DOHH2 (cell line): ENCODE measurements around the gene SEMA4D.

Source experiments
- H3F3A ChIP-seq: fragments of 200-600 bp; sonication (generic), shearing (Covaris generic); 2 replicates; pipeline ENCODE4 v1.6.0; 2016; ENCODE audit warnings: antibody characterized with exemption, mild to moderate bottlenecking; ENCODE audit not compliant: control insufficient read depth, insufficient read depth
- H3K27ac ChIP-seq: fragments of 200-600 bp; sonication (generic); 2 replicates; pipeline ENCODE4 v1.5.1; 2014; ENCODE audit warnings: low read depth, mild to moderate bottlenecking, low read length, moderate library complexity
- H3K27me3 ChIP-seq: fragments of 200-600 bp; sonication (generic); 2 replicates; pipeline ENCODE4 v1.6.1; 2014; ENCODE audit warnings: mild to moderate bottlenecking, low read length, mixed read lengths; ENCODE audit not compliant: control insufficient read depth
- H3K36me3 ChIP-seq: fragments of 200-600 bp; sonication (generic); 2 replicates; pipeline ENCODE4 v1.6.1; 2014; ENCODE audit warnings: mild to moderate bottlenecking, low read length, moderate library complexity, mixed read lengths; ENCODE audit not compliant: control insufficient read depth
- H3K4me1 ChIP-seq: fragments of 200-600 bp; sonication (generic); 2 replicates; pipeline ENCODE4 v1.6.1; 2014; ENCODE audit warnings: mild to moderate bottlenecking, low read length, mixed read lengths; ENCODE audit not compliant: control insufficient read depth
- H3K4me2 ChIP-seq: fragments of 200-600 bp; sonication (generic); 2 replicates; pipeline ENCODE4 v1.6.0; 2014; ENCODE audit warnings: mild to moderate bottlenecking, low read length, moderate library complexity
- H3K4me3 ChIP-seq: fragments of 200-600 bp; sonication (generic); 2 replicates; pipeline ENCODE4 v1.5.1; 2014; ENCODE audit warnings: mild to moderate bottlenecking, low read length, mixed read lengths
- H3K79me2 ChIP-seq: fragments of 200-600 bp; sonication (generic); 2 replicates; pipeline ENCODE4 v1.6.1; 2014; ENCODE audit warnings: mild to moderate bottlenecking, low read length, mixed read lengths; ENCODE audit not compliant: control insufficient read depth
- H3K9me2 ChIP-seq: fragments of 200-600 bp; sonication (generic); replicated peaks from 2 replicates; pipeline ENCODE4 v1.6.1; 2014; ENCODE audit warnings: mild to moderate bottlenecking, low read length, mixed read lengths; ENCODE audit not compliant: control insufficient read depth
- H3K9me3 ChIP-seq: fragments of 200-600 bp; sonication (generic); 2 replicates; pipeline ENCODE4 v1.6.1; 2014; ENCODE audit warnings: antibody characterized with exemption, low read length, mixed read lengths; ENCODE audit not compliant: control insufficient read depth, insufficient read depth
- H4K20me1 ChIP-seq: fragments of 200-600 bp; sonication (generic); 2 replicates; pipeline ENCODE4 v1.6.0; 2014; ENCODE audit warnings: low read depth, mild to moderate bottlenecking, antibody characterized with exemption, low read length, moderate library complexity; ENCODE audit not compliant: control insufficient read depth, insufficient read depth
- CTCF ChIP-seq: fragments of 200-600 bp; sonication (generic); IDR thresholded peaks from one replicate; pipeline ENCODE4 v1.5.1; 2014; ENCODE audit warnings: antibody characterized with exemption, mild to moderate bottlenecking, low read depth, low read length; ENCODE audit not compliant: poor library complexity, severe bottlenecking
- EZH2phosphoT487 ChIP-seq: fragments of 200-600 bp; sonication (generic); IDR thresholded peaks from 2 replicates; pipeline ENCODE4 v1.6.1; 2017; ENCODE audit warnings: borderline replicate concordance, mild to moderate bottlenecking, antibody characterized with exemption, low read length, moderate library complexity, mixed read lengths

The SEMA4D gene

GRCh38 chr9:89404074-89404473 lies 93.8 kb downstream of the SEMA4D start:
- Histone ChIP-seq H3K27me3 (no peaks in the 10 kb centered on the region), H4K20me1 (peaks cover 10% of the 10 kb centered on the region), H3K4me3 (no peak overlapping the region), H3K36me3 (no peaks in the 10 kb centered on the region), H3F3A (peaks cover 6% of the 10 kb centered on the region; the same call in 1 of the 2 replicates), H3K4me1 (peaks cover 29% of the 10 kb centered on the region), H3K27ac (no peak overlapping the region), H3K4me2 (no peak overlapping the region), H3K79me2 (no peaks in the 10 kb centered on the region), H3K9me3 (no peaks in the 10 kb centered on the region), H3K9me2 (no peaks in the 10 kb centered on the region)
- no peak for TF ChIP-seq CTCF
- TF ChIP-seq EZH2phosphoT487 = no peak

- Histone ChIP-seq H3K4me3 (no peak overlapping the region), H3K27ac (no peak overlapping the region), H3K27me3 (no peaks in the 10 kb centered on the region), H3K4me2 (no peak overlapping the region), H3K79me2 (no peaks in the 10 kb centered on the region), H4K20me1 (peaks cover 10% of the 10 kb centered on the region), H3K9me2 (no peaks in the 10 kb centered on the region), H3F3A (peaks cover 6% of the 10 kb centered on the region; the same call in 1 of the 2 replicates), H3K9me3 (no peaks in the 10 kb centered on the region), H3K36me3 (no peaks in the 10 kb centered on the region), H3K4me1 (peaks cover 29% of the 10 kb centered on the region)
- TF ChIP-seq EZH2phosphoT487 (no peak), CTCF (no peak)
Measured at GRCh38 chr9:89402695-89403427, 95.1 kb downstream of the SEMA4D start.

GRCh38 chr9:89400403-89401116 lies 97.4 kb downstream of the SEMA4D start:
- Histone ChIP-seq H3K79me2 (no peaks in the 10 kb centered on the region), H3K36me3 (no peaks in the 10 kb centered on the region), H3K4me3 (peak overlapping the region; percentile 31), H3K9me3 (no peaks in the 10 kb centered on the region), H3F3A (peaks cover 6% of the 10 kb centered on the region; the same call in 1 of the 2 replicates), H3K9me2 (no peaks in the 10 kb centered on the region), H3K27ac (0 out of 2 replicates have a peak overlapping the region, but pooled peaks have one; percentile 2), H4K20me1 (peaks cover 10% of the 10 kb centered on the region), H3K4me2 (peak overlapping the region; percentile 37), H3K27me3 (no peaks in the 10 kb centered on the region), H3K4me1 (peaks cover 19% of the 10 kb centered on the region)
- TF ChIP-seq EZH2phosphoT487 (no peak), CTCF (no peak)
